T-cell (primary cell): ENCODE results near the gene HNRNPUL2. TPM values are rescaled to one million over a fixed set of nuclear protein-coding genes. Genes with fewer than 3 reads are reported as not detected.
"Not testable (repeated sequence)": the region's sequence is repeated elsewhere in the genome, so short reads cannot be mapped to it uniquely, and the experiment has no call there.

ENCODE experiments used
- ATAC-seq, 4 experiments: fragments of 200-7000 bp in 3 of 4; fragments of 150-1000 bp in 1 of 4; cut with Tn5 transposase; replicated peaks in 1 of 4; 1 replicate in 3 of 4; 2 replicates in 1 of 4; pipeline ENCODE4 v1.10.0; 2021; ENCODE audit warnings: moderate library complexity in 3 of 4, mild to moderate bottlenecking in 2 of 4, moderate number of reproducible peaks in 1 of 4
- CTCF ChIA-PET, 2 donors: fragments of 300-600 bp; sonication (Branson Sonifier 250); formaldehyde crosslinking; loops; one replicate each; lab custom pipeline; 2022; ENCODE audit warnings: antibody characterized with exemption in 2 of 2; lab: Charles Lee
- POLR2A ChIA-PET, 2 donors: fragments of 300-600 bp; sonication (Branson Sonifier 250); formaldehyde crosslinking; loops; one replicate each; lab custom pipeline; 2022; ENCODE audit warnings: antibody characterized with exemption in 2 of 2; lab: Charles Lee
- DNase-seq, 35 experiments: peaks; one replicate each; pipeline versions ENCODE4 v3.0.0 to v3.0.0-alpha.2; 2013 to 2023
- H3K27ac ChIP-seq: one replicate; pipeline ENCODE4 v1.5.1; 2013; ENCODE audit warnings: low read length
- H3K27me3 ChIP-seq, 2 experiments: replicated peaks in 1 of 2; 1 replicate in 1 of 2; 2 replicates in 1 of 2; pipeline versions ENCODE4 v1.6.1 to v1.7.0; 2013; ENCODE audit warnings: low read length in 1 of 2, mixed read lengths in 1 of 2; ENCODE audit not compliant: control insufficient read depth in 2 of 2, insufficient read depth in 2 of 2; ENCODE audit errors: extremely low read depth in 1 of 2
- H3K36me3 ChIP-seq, 2 donors: 1 replicate in 1 of 2; 2 replicates in 1 of 2; pipeline versions ENCODE4 v1.6.1 to v1.7.0; 2013; ENCODE audit warnings: low read length in 1 of 2; ENCODE audit not compliant: control insufficient read depth in 2 of 2, insufficient read depth in 1 of 2; ENCODE audit errors: extremely low read depth in 1 of 2
- H3K4me1 ChIP-seq, 2 experiments: 1 replicate in 1 of 2; 2 replicates in 1 of 2; pipeline versions ENCODE4 v1.6.1 to v1.7.0; 2013; ENCODE audit warnings: low read length in 2 of 2, mixed read lengths in 1 of 2; ENCODE audit not compliant: insufficient read depth in 2 of 2, control insufficient read depth in 1 of 2; ENCODE audit errors: extremely low read depth in 1 of 2
- H3K4me3 ChIP-seq, 2 donors: 1 replicate in 1 of 2; 2 replicates in 1 of 2; pipeline versions ENCODE4 v1.5.1 to v1.7.0; 2013; ENCODE audit warnings: mild to moderate bottlenecking in 2 of 2, low read length in 1 of 2, moderate library complexity in 1 of 2; ENCODE audit not compliant: control insufficient read depth in 1 of 2; ENCODE audit errors: extremely low read depth in 1 of 2
- H3K9me3 ChIP-seq: 2 replicates; pipeline ENCODE4 v1.7.0; 2013
- H3K27ac Mint-ChIP-seq, 2 donors: one replicate each; pipeline ENCODE4 v1.8.0; 2020 to 2021; ENCODE audit warnings: mild to moderate bottlenecking in 2 of 2, mixed read lengths in 2 of 2
- H3K27me3 Mint-ChIP-seq, 2 donors: one replicate each; pipeline ENCODE4 v1.8.0; 2021 to 2022; ENCODE audit warnings: mixed read lengths in 2 of 2
- H3K36me3 Mint-ChIP-seq: one replicate; pipeline ENCODE4 v1.8.0; 2021; ENCODE audit warnings: mixed read lengths
- H3K4me1 Mint-ChIP-seq, 3 donors: one replicate each; pipeline ENCODE4 v1.8.0; 2020 to 2022; ENCODE audit warnings: mixed read lengths in 3 of 3, mild to moderate bottlenecking in 1 of 3
- H3K4me3 Mint-ChIP-seq, 3 donors: one replicate each; pipeline ENCODE4 v1.8.0; 2020 to 2022; ENCODE audit warnings: mild to moderate bottlenecking in 3 of 3, mixed read lengths in 3 of 3, moderate library complexity in 3 of 3
- H3K9me3 Mint-ChIP-seq, 3 donors: one replicate each; pipeline ENCODE4 v1.8.0; 2020 to 2022; ENCODE audit warnings: mixed read lengths in 3 of 3
- WGBS: methylation state at CpG from one replicate; pipeline ENCODE4 v1.1.5; 2013; ENCODE audit warnings: missing lambda C conversion rate; ENCODE audit not compliant: insufficient coverage; 5-methylcytosine and 5-hydroxymethylcytosine counted together
- total RNA-seq, 35 experiments: library from RNA in 6 of 35; stranded (reverse) in 6 of 35; fragments of 120-200 nt in 1 of 35; gene quantifications; one replicate each; pipeline versions ENCODE4 v1.2.1 to v1.2.4 and lab custom pipeline; 2013 to 2026

HNRNPUL2 gene
- total RNA-seq, 5 donors from 2014 or later (not counting 1 experiment from before 2014, with no cell fraction given) = 45.8 to 67.8 (median 62.7) TPM

- H3K36me3 ChIP-seq = peaks cover 0 to 26% of the 10 kb centered on the region in 2 donors
- Mint-ChIP-seq H3K4me1 (peaks cover 56 to 59% (median 58%) of the 10 kb centered on the region in 3 donors), H3K9me3 (no peaks in the 10 kb centered on the region), H3K4me3 (peak overlapping the region; percentile 86 to 89 (median 87)), H3K27me3 (no peaks in the 10 kb centered on the region), H3K27ac (peak overlapping the region in 1 of 2 donors; percentile 77), H3K36me3 (peaks cover 23% of the 10 kb centered on the region)
- DNase-seq = no peak
- ChIA-PET POLR2A (interaction anchor here (0.5 to 2.4 kb wide), 5 partner anchors 11 to 74 kb away, joined by 3 to 17 read pairs (median 3); partner anchors contain the start of genes C11orf98 (in 2 of the 2) and CSKMT (in 2 of the 2)), CTCF (interaction anchor here (0.6 to 1.3 kb wide), 3 partner anchors 18 to 646 kb away, joined by 3 to 4 read pairs (median 4); no protein-coding TSS in a partner anchor)
- no peak for ATAC-seq
- 76% methylated on average over 6 of the region's 6 CpGs for WGBS
- H3K4me1 ChIP-seq = peaks cover 12 to 40% of the 10 kb centered on the region in 2 experiments
- H3K9me3 ChIP-seq = no peaks in the 10 kb centered on the region
- H3K4me3 ChIP-seq = no peak overlapping the region
- H3K27ac ChIP-seq = no peak overlapping the region
- H3K27me3 ChIP-seq = no peaks in the 10 kb centered on the region
Observed at GRCh38 chr11:62676698-62677097, 50.6 kb downstream of the HNRNPUL2 start.

GRCh38 chr11:62675415-62675814 is 51.8 kb downstream of the HNRNPUL2 start:
- H3K4me3 ChIP-seq, H3K9me3 ChIP-seq, H3K27ac Mint-ChIP-seq, H3K27ac ChIP-seq, ATAC-seq, DNase-seq, H3K9me3 Mint-ChIP-seq, H3K4me3 Mint-ChIP-seq, H3K27me3 Mint-ChIP-seq, H3K27me3 ChIP-seq: not testable (repeated sequence)
- H3K4me1 ChIP-seq = peaks cover 14 to 45% of the 10 kb centered on the region in 2 experiments
- H3K4me1 Mint-ChIP-seq = peaks cover 61 to 65% (median 64%) of the 10 kb centered on the region in 3 donors
- CTCF ChIA-PET = interaction anchor here (0.5 to 0.6 kb wide), 2 partner anchors 71 to 188 kb away, joined by 3 to 11 read pairs; no protein-coding TSS in a partner anchor
- POLR2A ChIA-PET = interaction anchor here (0.6 to 1.9 kb wide), 6 partner anchors 10 to 131 kb away, joined by 3 to 11 read pairs (median 7); partner anchors contain the start of genes C11orf98 (in 2 of the 2), CSKMT (in 2 of the 2) and GANAB (in 1 of the 2)
- WGBS = 100% methylated on average over 2 of the region's 10 CpGs
- peaks cover 23% of the 10 kb centered on the region for H3K36me3 Mint-ChIP-seq
- peaks cover 0 to 26% of the 10 kb centered on the region in 2 donors for H3K36me3 ChIP-seq

GRCh38 chr11:62673196-62673525 is 54.1 kb downstream of the HNRNPUL2 start:
- H3K4me3 Mint-ChIP-seq = peak overlapping the region; percentile 98 to 99 (median 99)
- ChIA-PET POLR2A (interaction anchor here (0.6 to 0.7 kb wide), 6 partner anchors 8 to 1585 kb away, joined by 3 to 6 read pairs (median 3); partner anchors contain the start of gene CSKMT (in 1 of the 2)), CTCF (no interaction called here)
- Histone ChIP-seq H3K9me3 (no peaks in the 10 kb centered on the region), H3K27ac (peak overlapping the region; percentile 65), H3K27me3 (no peaks in the 10 kb centered on the region), H3K36me3 (peaks cover 0 to 30% of the 10 kb centered on the region in 2 donors), H3K4me3 (no peak overlapping the region), H3K4me1 (peaks cover 11 to 42% of the 10 kb centered on the region in 2 experiments)
- no CpG with 5 or more reads among the region's 2 CpGs for WGBS
- H3K36me3 Mint-ChIP-seq = peaks cover 26% of the 10 kb centered on the region
- peak overlapping the region; percentile 76 to 99 for H3K27ac Mint-ChIP-seq
- no peaks in the 10 kb centered on the region for H3K27me3 Mint-ChIP-seq
- H3K4me1 Mint-ChIP-seq = peaks cover 63 to 65% (median 63%) of the 10 kb centered on the region in 3 donors
- no peaks in the 10 kb centered on the region for H3K9me3 Mint-ChIP-seq
- DNase-seq = no peak
- ATAC-seq = no peak

GRCh38 chr11:62671608-62672389 is 55.5 kb downstream of the HNRNPUL2 start, which contains the start of the genes LBHD1 and UQCC3:
Gene LBHD1, minus strand, starts transcription at chr11:62672267. Its CDS starts 2,236 bp downstream, at chr11:62670031.
Gene UQCC3, plus strand, starts transcription at chr11:62671673. Its CDS starts 73 bp downstream, at chr11:62671746.
- peak; percentile 72 to 80 (median 78) for ATAC-seq
- Mint-ChIP-seq H3K27me3 (no peaks in the 10 kb centered on the region), H3K36me3 (peaks cover 19% of the 10 kb centered on the region), H3K4me1 (peaks cover 57 to 62% (median 59%) of the 10 kb centered on the region in 3 donors), H3K9me3 (no peaks in the 10 kb centered on the region), H3K27ac (peak within 1 kb of the TSS; percentile 98 to 99), H3K4me3 (peak within 1 kb of the TSS; percentile 98 to 99 (median 99))
- H3K4me1 ChIP-seq = peaks cover 7 to 45% of the 10 kb centered on the region in 2 experiments
- H3K4me3 ChIP-seq = peak within 1 kb of the TSS; percentile 82 to 96
- H3K27me3 ChIP-seq = no peaks in the 10 kb centered on the region
- DNase-seq = peak; percentile 32 to 81 (median 60)
- POLR2A ChIA-PET = interaction anchor here (0.5 to 1.7 kb wide), 11 partner anchors 9 to 184 kb away, joined by 3 to 11 read pairs (median 3); partner anchors contain the start of genes INTS5 (in 1 of the 2) and TUT1 (in 1 of the 2)
- WGBS = 0% methylated on average over 55 of the region's 59 CpGs
- H3K36me3 ChIP-seq = peaks cover 0 to 23% of the 10 kb centered on the region in 2 donors
- H3K9me3 ChIP-seq = no peaks in the 10 kb centered on the region
- H3K27ac ChIP-seq = peak within 1 kb of the TSS; percentile 65
- CTCF ChIA-PET = interaction anchor here (0.6 to 1.5 kb wide), 4 partner anchors 22 to 166 kb away, joined by 3 to 7 read pairs (median 4); partner anchors contain the start of genes TUT1 (in 1 of the 2) and ZBTB3 (in 1 of the 2)

- Mint-ChIP-seq H3K4me1 (peaks cover 58 to 65% (median 62%) of the 10 kb centered on the region in 3 donors), H3K9me3 (no peaks in the 10 kb centered on the region), H3K4me3 (peak overlapping the region; percentile 98 to 99 (median 99)), H3K27me3 (no peaks in the 10 kb centered on the region), H3K27ac (peak overlapping the region; percentile 98 to 99), H3K36me3 (peaks cover 14% of the 10 kb centered on the region)
- ChIA-PET POLR2A (interaction anchor here (0.6 to 1.7 kb wide), 6 partner anchors 8 to 80 kb away, joined by 3 to 11 read pairs (median 4); partner anchors contain the start of gene TUT1 (in 1 of the 2)), CTCF (interaction anchor here (0.6 to 1.5 kb wide), 3 partner anchors 23 to 165 kb away, joined by 3 to 7 read pairs (median 4); partner anchors contain the start of gene TUT1 (in 1 of the 2))
- peaks cover 0 to 25% of the 10 kb centered on the region in 2 donors for H3K36me3 ChIP-seq
- H3K27ac ChIP-seq = peak overlapping the region; percentile 65
- H3K27me3 ChIP-seq = no peaks in the 10 kb centered on the region
- DNase-seq (peak in 10 of 35 experiments; percentile 25 to 44 (median 30)), ATAC-seq (peak; percentile 45 to 57 (median 52))
- peak overlapping the region; percentile 82 to 96 for H3K4me3 ChIP-seq
- WGBS = 2% methylated on average over 15 of the region's 17 CpGs
- peaks cover 13 to 50% of the 10 kb centered on the region in 2 experiments for H3K4me1 ChIP-seq
- no peaks in the 10 kb centered on the region for H3K9me3 ChIP-seq
Observed at GRCh38 chr11:62671236-62671607, 56.0 kb downstream of the HNRNPUL2 start.
